Right kidney (tissue), 1 donor: ENCODE results near the gene SYVN1.

Experiments used
- DNase-seq: peaks from one replicate; pipeline ENCODE4 v3.0.0-alpha.2; 2016

SYVN1 gene

GRCh38 chr11:65112546-65113360 lies 21.6 kb downstream of the SYVN1 start:
- peak; percentile 82 for DNase-seq

- DNase-seq: peak; percentile 90
These were observed 22.4 kb downstream of the SYVN1 start, which contains the start of gene TM7SF2 for GRCh38 chr11:65111744-65112545. Gene TM7SF2, plus strand, starts transcription at chr11:65111872. Its CDS starts 144 bp downstream, at chr11:65112016.

GRCh38 chr11:65111159-65111743 lies 23.1 kb downstream of the SYVN1 start:
- DNase-seq: no peak

GRCh38 chr11:65110354-65110861 lies 23.9 kb downstream of the SYVN1 start:
- DNase-seq: peak; percentile 77

GRCh38 chr11:65109231-65110198 lies 24.8 kb downstream of the SYVN1 start:
- no peak for DNase-seq

- DNase-seq: no peak
These were observed 25.7 kb downstream of the SYVN1 start for GRCh38 chr11:65108469-65109123.

- no peak for DNase-seq
These were observed 26.4 kb downstream of the SYVN1 start for GRCh38 chr11:65107751-65108468.

GRCh38 chr11:65107078-65107477 lies 27.2 kb downstream of the SYVN1 start:
- no peak for DNase-seq

- no peak for DNase-seq
These were observed 29.7 kb downstream of the SYVN1 start for GRCh38 chr11:65104628-65105027.

GRCh38 chr11:65103476-65103875 lies 30.8 kb downstream of the SYVN1 start:
- DNase-seq: no peak

GRCh38 chr11:65102142-65103095 lies 31.9 kb downstream of the SYVN1 start:
- DNase-seq: no peak

GRCh38 chr11:65100674-65101350 lies 33.5 kb downstream of the SYVN1 start:
- DNase-seq: no peak

GRCh38 chr11:65096926-65097325 lies 37.4 kb downstream of the SYVN1 start:
- DNase-seq: no peak

- DNase-seq: peak; percentile 93
These were observed 38.1 kb downstream of the SYVN1 start, which contains the start of gene VPS51 for GRCh38 chr11:65095974-65096806. Gene VPS51, plus strand, starts transcription at chr11:65096214. Its CDS starts 37 bp downstream, at chr11:65096251.

- DNase-seq: no peak
These were observed 38.9 kb downstream of the SYVN1 start for GRCh38 chr11:65095427-65095826.

- no peak for DNase-seq
These were observed 43.7 kb downstream of the SYVN1 start for GRCh38 chr11:65090628-65091027.

GRCh38 chr11:65089621-65090020 lies 44.7 kb downstream of the SYVN1 start:
- DNase-seq: no peak
